Liver (tissue), 3 donors: ENCODE results near the gene TNS1.

Experiments used
- CTCF ChIP-seq: fragments of 150-350 bp; IDR thresholded peaks from 2 replicates; pipeline ENCODE4 v1.5.1; 2017; ENCODE audit warnings: improper control_type of control experiment, low read depth, low read length; ENCODE audit not compliant: missing input control
- FOXA2 ChIP-seq: IDR thresholded peaks from 2 replicates; pipeline ENCODE4 v1.6.1; 2016; ENCODE audit warnings: antibody characterized with exemption
- MAX ChIP-seq: IDR thresholded peaks from 2 replicates; pipeline ENCODE4 v1.6.1; 2016; ENCODE audit warnings: antibody characterized with exemption
- SP1 ChIP-seq: IDR thresholded peaks from 2 replicates; pipeline ENCODE4 v1.6.1; 2018; ENCODE audit warnings: antibody characterized with exemption, mild to moderate bottlenecking
- donor health status: healthy.
- donor health status: healthy.

GRCh38 chr2:217988014-217988839 lies 14.6 kb downstream of the TNS1 start:
- TF ChIP-seq CTCF (peak; percentile 89), SP1 (peak; percentile 62), FOXA2 (no peak), MAX (no peak)
